H1 (cell line): ENCODE results near the gene MEIOB. TPM values are rescaled to one million over a fixed set of nuclear protein-coding genes. Genes with fewer than 3 reads are reported as not detected.

Experiments
- BRCA1 ChIP-seq: IDR thresholded peaks from 2 replicates; pipeline ENCODE4 v1.6.1; 2012; ENCODE audit warnings: low read depth, low read length, improper control_type of control experiment
- CREB1 ChIP-seq: IDR thresholded peaks from 2 replicates; pipeline ENCODE4 v1.6.1; 2012; ENCODE audit warnings: inconsistent platforms
- FOSL1 ChIP-seq: IDR thresholded peaks from 2 replicates; pipeline ENCODE4 v1.6.1; 2011; ENCODE audit warnings: mild to moderate bottlenecking, low read depth, low read length, moderate library complexity; ENCODE audit not compliant: insufficient read depth
- PHF8 ChIP-seq: fragments of 200-600 bp; sonication (generic); conservative IDR thresholded peaks from 2 replicates; pipeline ENCODE4 v1.7.1; 2012; ENCODE audit warnings: low read depth, mild to moderate bottlenecking, inconsistent platforms, low read length, moderate library complexity
- RAD21 ChIP-seq, 2 experiments: IDR thresholded peaks in 1 of 2; conservative IDR thresholded peaks in 1 of 2; 2 replicates each; pipeline ENCODE4 v1.6.1; 2011; ENCODE audit warnings: low read depth in 2 of 2, low read length in 2 of 2, improper control_type of control experiment in 1 of 2, inconsistent platforms in 1 of 2, mild to moderate bottlenecking in 1 of 2, moderate library complexity in 1 of 2
- RNF2 ChIP-seq: fragments of 200-900, 300-1000 bp; sonication (generic); IDR thresholded peaks from 2 replicates; pipeline ENCODE4 v1.7.1; 2016; ENCODE audit warnings: borderline replicate concordance, low read depth, mild to moderate bottlenecking, antibody characterized with exemption, low read length; ENCODE audit not compliant: poor library complexity, severe bottlenecking; ENCODE audit errors: missing control alignments
- SIN3A ChIP-seq, 2 experiments: IDR thresholded peaks in 1 of 2; conservative IDR thresholded peaks in 1 of 2; 2 replicates each; pipeline ENCODE4 v1.6.1; 2011 to 2012; ENCODE audit warnings: low read length in 2 of 2, improper control_type of control experiment in 1 of 2, low read depth in 1 of 2, mild to moderate bottlenecking in 1 of 2
- TCF12 ChIP-seq: IDR thresholded peaks from 2 replicates; pipeline ENCODE4 v1.6.1; 2011; ENCODE audit warnings: low read depth, mild to moderate bottlenecking, low read length
- ZNF274 ChIP-seq: IDR thresholded peaks from 2 replicates; pipeline ENCODE4 v1.7.0; 2012; ENCODE audit warnings: low read length, borderline replicate concordance; ENCODE audit errors: extremely low read depth
- polyA plus RNA-seq, 7 experiments: library from polyadenylated mRNA; depleted of rRNA in 3 of 7; stranded (reverse) in 5 of 7; unstranded in 2 of 7; fragments of >200 nt in 5 of 7; fragments of 200-250 nt in 2 of 7; gene quantifications; 1 replicate in 5 of 7; 2 replicates in 1 of 7; 4 replicates in 1 of 7; pipeline versions ENCODE4 v1.2.1 to v1.2.3, GENCODE V29; 2011 to 2013; ENCODE audit warnings: missing spikeins in 2 of 7, mixed read lengths in 2 of 7
- total RNA-seq: library from RNA; stranded (reverse); fragmentation: NEBNext Ultra II Directional; extraction: Animal tissue kit (Norgen Biotek cat#: 25700); gene quantifications from 2 replicates; pipeline ENCODE4 v1.2.1, GENCODE V29; 2021
- TF ChIP-seq, protein P1 (sequence below): fragments of 300-600 bp; sonication (generic); IDR thresholded peaks from 2 replicates; pipeline ENCODE4 v1.7.1; 2012; ENCODE audit warnings: low read length, moderate library complexity, mild to moderate bottlenecking, inconsistent platforms; ENCODE audit not compliant: insufficient replicate concordance

MEIOB gene
- total and polyA plus RNA-seq, 2 of the 8 experiments (the other 6 are each of a cell fraction or from before 2014, with no cell fraction given): 0.63 to 1.1 TPM

DNA sequence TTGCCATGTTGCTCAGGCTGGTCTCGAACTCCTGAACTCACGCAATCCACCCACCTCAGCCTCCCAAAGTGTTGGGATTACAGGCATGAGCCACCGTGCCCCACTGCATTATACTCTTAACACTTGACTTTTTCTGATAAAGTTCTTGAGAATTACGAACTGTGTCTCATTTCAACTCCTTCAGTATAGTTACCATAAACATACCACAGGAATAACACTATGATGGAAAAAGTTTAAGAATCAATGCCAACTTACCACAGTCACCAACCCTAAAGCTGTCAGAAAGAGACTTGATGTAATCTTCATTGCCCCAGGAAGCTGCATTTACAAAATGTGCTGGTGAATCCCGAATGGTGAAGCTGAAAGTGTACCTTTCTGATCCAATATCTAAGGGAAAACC, 10.2 kb downstream of the MEIOB start (continued):
- TF ChIP-seq, protein P1, sequence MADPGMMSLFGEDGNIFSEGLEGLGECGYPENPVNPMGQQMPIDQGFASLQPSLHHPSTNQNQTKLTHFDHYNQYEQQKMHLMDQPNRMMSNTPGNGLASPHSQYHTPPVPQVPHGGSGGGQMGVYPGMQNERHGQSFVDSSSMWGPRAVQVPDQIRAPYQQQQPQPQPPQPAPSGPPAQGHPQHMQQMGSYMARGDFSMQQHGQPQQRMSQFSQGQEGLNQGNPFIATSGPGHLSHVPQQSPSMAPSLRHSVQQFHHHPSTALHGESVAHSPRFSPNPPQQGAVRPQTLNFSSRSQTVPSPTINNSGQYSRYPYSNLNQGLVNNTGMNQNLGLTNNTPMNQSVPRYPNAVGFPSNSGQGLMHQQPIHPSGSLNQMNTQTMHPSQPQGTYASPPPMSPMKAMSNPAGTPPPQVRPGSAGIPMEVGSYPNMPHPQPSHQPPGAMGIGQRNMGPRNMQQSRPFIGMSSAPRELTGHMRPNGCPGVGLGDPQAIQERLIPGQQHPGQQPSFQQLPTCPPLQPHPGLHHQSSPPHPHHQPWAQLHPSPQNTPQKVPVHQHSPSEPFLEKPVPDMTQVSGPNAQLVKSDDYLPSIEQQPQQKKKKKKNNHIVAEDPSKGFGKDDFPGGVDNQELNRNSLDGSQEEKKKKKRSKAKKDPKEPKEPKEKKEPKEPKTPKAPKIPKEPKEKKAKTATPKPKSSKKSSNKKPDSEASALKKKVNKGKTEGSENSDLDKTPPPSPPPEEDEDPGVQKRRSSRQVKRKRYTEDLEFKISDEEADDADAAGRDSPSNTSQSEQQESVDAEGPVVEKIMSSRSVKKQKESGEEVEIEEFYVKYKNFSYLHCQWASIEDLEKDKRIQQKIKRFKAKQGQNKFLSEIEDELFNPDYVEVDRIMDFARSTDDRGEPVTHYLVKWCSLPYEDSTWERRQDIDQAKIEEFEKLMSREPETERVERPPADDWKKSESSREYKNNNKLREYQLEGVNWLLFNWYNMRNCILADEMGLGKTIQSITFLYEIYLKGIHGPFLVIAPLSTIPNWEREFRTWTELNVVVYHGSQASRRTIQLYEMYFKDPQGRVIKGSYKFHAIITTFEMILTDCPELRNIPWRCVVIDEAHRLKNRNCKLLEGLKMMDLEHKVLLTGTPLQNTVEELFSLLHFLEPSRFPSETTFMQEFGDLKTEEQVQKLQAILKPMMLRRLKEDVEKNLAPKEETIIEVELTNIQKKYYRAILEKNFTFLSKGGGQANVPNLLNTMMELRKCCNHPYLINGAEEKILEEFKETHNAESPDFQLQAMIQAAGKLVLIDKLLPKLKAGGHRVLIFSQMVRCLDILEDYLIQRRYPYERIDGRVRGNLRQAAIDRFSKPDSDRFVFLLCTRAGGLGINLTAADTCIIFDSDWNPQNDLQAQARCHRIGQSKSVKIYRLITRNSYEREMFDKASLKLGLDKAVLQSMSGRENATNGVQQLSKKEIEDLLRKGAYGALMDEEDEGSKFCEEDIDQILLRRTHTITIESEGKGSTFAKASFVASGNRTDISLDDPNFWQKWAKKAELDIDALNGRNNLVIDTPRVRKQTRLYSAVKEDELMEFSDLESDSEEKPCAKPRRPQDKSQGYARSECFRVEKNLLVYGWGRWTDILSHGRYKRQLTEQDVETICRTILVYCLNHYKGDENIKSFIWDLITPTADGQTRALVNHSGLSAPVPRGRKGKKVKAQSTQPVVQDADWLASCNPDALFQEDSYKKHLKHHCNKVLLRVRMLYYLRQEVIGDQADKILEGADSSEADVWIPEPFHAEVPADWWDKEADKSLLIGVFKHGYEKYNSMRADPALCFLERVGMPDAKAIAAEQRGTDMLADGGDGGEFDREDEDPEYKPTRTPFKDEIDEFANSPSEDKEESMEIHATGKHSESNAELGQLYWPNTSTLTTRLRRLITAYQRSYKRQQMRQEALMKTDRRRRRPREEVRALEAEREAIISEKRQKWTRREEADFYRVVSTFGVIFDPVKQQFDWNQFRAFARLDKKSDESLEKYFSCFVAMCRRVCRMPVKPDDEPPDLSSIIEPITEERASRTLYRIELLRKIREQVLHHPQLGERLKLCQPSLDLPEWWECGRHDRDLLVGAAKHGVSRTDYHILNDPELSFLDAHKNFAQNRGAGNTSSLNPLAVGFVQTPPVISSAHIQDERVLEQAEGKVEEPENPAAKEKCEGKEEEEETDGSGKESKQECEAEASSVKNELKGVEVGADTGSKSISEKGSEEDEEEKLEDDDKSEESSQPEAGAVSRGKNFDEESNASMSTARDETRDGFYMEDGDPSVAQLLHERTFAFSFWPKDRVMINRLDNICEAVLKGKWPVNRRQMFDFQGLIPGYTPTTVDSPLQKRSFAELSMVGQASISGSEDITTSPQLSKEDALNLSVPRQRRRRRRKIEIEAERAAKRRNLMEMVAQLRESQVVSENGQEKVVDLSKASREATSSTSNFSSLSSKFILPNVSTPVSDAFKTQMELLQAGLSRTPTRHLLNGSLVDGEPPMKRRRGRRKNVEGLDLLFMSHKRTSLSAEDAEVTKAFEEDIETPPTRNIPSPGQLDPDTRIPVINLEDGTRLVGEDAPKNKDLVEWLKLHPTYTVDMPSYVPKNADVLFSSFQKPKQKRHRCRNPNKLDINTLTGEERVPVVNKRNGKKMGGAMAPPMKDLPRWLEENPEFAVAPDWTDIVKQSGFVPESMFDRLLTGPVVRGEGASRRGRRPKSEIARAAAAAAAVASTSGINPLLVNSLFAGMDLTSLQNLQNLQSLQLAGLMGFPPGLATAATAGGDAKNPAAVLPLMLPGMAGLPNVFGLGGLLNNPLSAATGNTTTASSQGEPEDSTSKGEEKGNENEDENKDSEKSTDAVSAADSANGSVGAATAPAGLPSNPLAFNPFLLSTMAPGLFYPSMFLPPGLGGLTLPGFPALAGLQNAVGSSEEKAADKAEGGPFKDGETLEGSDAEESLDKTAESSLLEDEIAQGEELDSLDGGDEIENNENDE: no peak
- TF ChIP-seq FOSL1: no peak
- no peak for TF ChIP-seq ZNF274
- TF ChIP-seq TCF12: no peak
- no peak for TF ChIP-seq PHF8
- no peak for TF ChIP-seq BRCA1
- no peak for TF ChIP-seq RNF2
- no peak for TF ChIP-seq RAD21 (IDR thresholded peaks at IDR 0.05 in 1 of 2, conservative IDR thresholded peaks at IDR 0.05 in 1 of 2; ENCODE audit: low read depth in 2 of 2, low read length in 2 of 2)
- no peak for TF ChIP-seq SIN3A (conservative IDR thresholded peaks at IDR 0.05 in 1 of 2, IDR thresholded peaks at IDR 0.05 in 1 of 2; ENCODE audit: low read depth in 1 of 2, low read length in 2 of 2)
- no peak for TF ChIP-seq CREB1
